HepG2 (cell line): ENCODE data around the gene LUC7L. TPM values are rescaled to one million over a fixed set of nuclear protein-coding genes. Genes with fewer than 3 reads are reported as not detected.

ENCODE experiments used
- DR1 ChIP-seq: sonication (generic); formaldehyde crosslinking; IDR thresholded peaks from 2 replicates; pipeline ENCODE4 v1.8.0; 2021; ENCODE audit warnings: mild to moderate bottlenecking, missing genetic modification reagents, inconsistent platforms
- EZH2 ChIP-seq: conservative IDR thresholded peaks from 2 replicates; pipeline ENCODE4 v1.6.1; 2012; ENCODE audit warnings: mild to moderate bottlenecking, low read depth, low read length, moderate library complexity
- KDM6A ChIP-seq: IDR thresholded peaks from 2 replicates; pipeline ENCODE4 v1.6.1; 2016; ENCODE audit warnings: low read depth
- LCORL ChIP-seq, 2 experiments: fragments of 450-650 bp in 1 of 2; sonication (generic) in 1 of 2; formaldehyde crosslinking in 1 of 2; IDR thresholded peaks; 2 replicates each; pipeline versions ENCODE4 v1.5.0 to v1.6.1; 2017 to 2020; ENCODE audit warnings: antibody characterized with exemption in 1 of 2, missing genetic modification reagents in 1 of 2
- NFKBIZ ChIP-seq: IDR thresholded peaks from 2 replicates; pipeline ENCODE4 v1.6.1; 2018; ENCODE audit warnings: missing genetic modification reagents, missing compliant biosample characterization
- SMAD9 ChIP-seq: sonication (generic); formaldehyde crosslinking; IDR thresholded peaks from 2 replicates; pipeline ENCODE4 v1.5.1; 2020; ENCODE audit warnings: mild to moderate bottlenecking, missing genetic modification reagents
- TCF7 ChIP-seq: sonication (generic); IDR thresholded peaks from 2 replicates; pipeline ENCODE4 v1.6.1; 2016; ENCODE audit warnings: antibody characterized with exemption, low read depth
- ZBED4 ChIP-seq: sonication (generic); formaldehyde crosslinking; IDR thresholded peaks from 2 replicates; pipeline ENCODE4 v1.4.0; 2020; ENCODE audit warnings: missing genetic modification reagents, borderline replicate concordance
- ZBTB4 ChIP-seq: sonication (generic); formaldehyde crosslinking; IDR thresholded peaks from 2 replicates; pipeline ENCODE4 v1.4.0; 2020; ENCODE audit warnings: missing genetic modification reagents, mild to moderate bottlenecking, borderline replicate concordance
- ZNF549 ChIP-seq: sonication (generic); formaldehyde crosslinking; IDR thresholded peaks from 2 replicates; pipeline ENCODE4 v1.5.0; 2020; ENCODE audit warnings: missing genetic modification reagents
- ZNF788 ChIP-seq: sonication (generic); formaldehyde crosslinking; IDR thresholded peaks from 2 replicates; pipeline ENCODE4 v1.5.0; 2020; ENCODE audit warnings: mild to moderate bottlenecking, missing genetic modification reagents, borderline replicate concordance
- ZNF83 ChIP-seq: sonication (generic); formaldehyde crosslinking; IDR thresholded peaks from 2 replicates; pipeline ENCODE4 v1.4.0; 2020; ENCODE audit warnings: missing genetic modification reagents, mild to moderate bottlenecking, borderline replicate concordance
- ZSCAN12 ChIP-seq: sonication (generic); formaldehyde crosslinking; IDR thresholded peaks from 2 replicates; pipeline ENCODE4 v1.9.0; 2021; ENCODE audit warnings: mild to moderate bottlenecking, missing genetic modification reagents
- polyA plus RNA-seq, 8 experiments: library from polyadenylated mRNA; depleted of rRNA in 3 of 8; stranded (reverse) in 7 of 8; unstranded in 1 of 8; fragments of >200 nt; fragmentation: Illumina TruSeq in 4 of 8; extraction: Trizol in 4 of 8; gene quantifications; 2 replicates each; pipeline versions ENCODE4 v1.2.1 to v1.2.3, GENCODE V29; 2011 to 2016; ENCODE audit warnings: low read depth in 4 of 8, missing spikeins in 1 of 8, mixed read lengths in 1 of 8; ENCODE audit not compliant: insufficient read depth in 1 of 8
- total RNA-seq, 5 experiments: library from RNA; depleted of rRNA; stranded (reverse); fragments of >200 nt; fragmentation: Illumina TruSeq; extraction: Trizol; gene quantifications; 2 replicates each; pipeline ENCODE4 v1.2.3, GENCODE V29; 2016; ENCODE audit warnings: low read depth in 1 of 5
- TF ChIP-seq, protein P1 (sequence below): fragments of 450-650 bp; IDR thresholded peaks from 2 replicates; pipeline ENCODE4 v1.6.1; 2017; ENCODE audit warnings: mild to moderate bottlenecking
- TF ChIP-seq, protein P2 (sequence below): sonication (generic); formaldehyde crosslinking; conservative IDR thresholded peaks from 2 replicates; pipeline ENCODE4 v1.8.0; 2022; ENCODE audit warnings: missing genetic modification reagents
- TF ChIP-seq, protein P3 (sequence below): sonication (generic); formaldehyde crosslinking; IDR thresholded peaks from 2 replicates; pipeline ENCODE4 v1.8.1; 2023; ENCODE audit warnings: mild to moderate bottlenecking, missing genetic modification reagents, borderline replicate concordance

LUC7L gene
- total and polyA plus RNA-seq, 2 of the 13 experiments (the other 11 are each of a cell fraction or from before 2014, with no cell fraction given) = 48.7 to 56.9 TPM

DNA sequence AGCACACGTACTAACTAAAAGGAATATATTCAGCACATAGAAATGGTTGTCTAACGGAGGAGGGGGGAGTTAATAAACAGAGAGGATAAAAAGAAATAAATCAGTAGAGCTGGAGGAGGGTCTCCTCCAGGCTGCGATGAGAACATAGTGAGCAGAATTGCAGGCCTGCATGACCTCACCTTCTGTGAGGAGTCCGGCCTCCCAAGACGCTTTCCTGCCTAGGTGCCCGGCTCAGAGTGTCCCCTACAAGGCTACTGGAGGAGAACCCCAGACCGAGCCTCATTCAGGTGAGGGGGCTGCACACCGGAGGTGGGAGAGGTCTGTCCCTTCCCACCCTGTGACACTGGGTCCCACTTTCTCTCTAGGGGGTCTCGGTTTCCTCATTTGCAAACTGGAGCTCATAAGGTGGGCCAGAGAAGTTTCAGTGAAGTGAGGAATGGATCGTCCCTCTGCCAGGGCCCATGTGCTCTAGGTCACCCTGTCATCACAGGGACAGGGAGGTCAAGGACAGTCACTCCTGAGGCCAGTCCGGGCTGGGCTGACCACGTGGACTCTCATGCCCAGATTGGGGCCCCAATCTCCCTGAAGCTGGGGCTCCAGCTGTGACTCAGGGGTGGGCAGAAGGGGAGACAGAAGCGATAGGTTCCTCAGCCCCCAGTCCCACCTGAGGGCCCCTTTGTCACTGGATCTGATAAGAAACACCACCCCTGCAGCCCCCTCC lies 66.8 kb downstream of the LUC7L start (continued):
- TF ChIP-seq ZBTB4 = no peak
- no peak for TF ChIP-seq LCORL (IDR thresholded peaks at IDR 0.05)
- peak; percentile 62; the same call in 1 of the 2 replicates for TF ChIP-seq LCORL (CRISPR knock-in tag; IDR thresholded peaks at IDR 0.05)
- TF ChIP-seq EZH2 = 0 out of 2 replicates have a peak, but pooled peaks have one; percentile 48
- TF ChIP-seq, protein P1, sequence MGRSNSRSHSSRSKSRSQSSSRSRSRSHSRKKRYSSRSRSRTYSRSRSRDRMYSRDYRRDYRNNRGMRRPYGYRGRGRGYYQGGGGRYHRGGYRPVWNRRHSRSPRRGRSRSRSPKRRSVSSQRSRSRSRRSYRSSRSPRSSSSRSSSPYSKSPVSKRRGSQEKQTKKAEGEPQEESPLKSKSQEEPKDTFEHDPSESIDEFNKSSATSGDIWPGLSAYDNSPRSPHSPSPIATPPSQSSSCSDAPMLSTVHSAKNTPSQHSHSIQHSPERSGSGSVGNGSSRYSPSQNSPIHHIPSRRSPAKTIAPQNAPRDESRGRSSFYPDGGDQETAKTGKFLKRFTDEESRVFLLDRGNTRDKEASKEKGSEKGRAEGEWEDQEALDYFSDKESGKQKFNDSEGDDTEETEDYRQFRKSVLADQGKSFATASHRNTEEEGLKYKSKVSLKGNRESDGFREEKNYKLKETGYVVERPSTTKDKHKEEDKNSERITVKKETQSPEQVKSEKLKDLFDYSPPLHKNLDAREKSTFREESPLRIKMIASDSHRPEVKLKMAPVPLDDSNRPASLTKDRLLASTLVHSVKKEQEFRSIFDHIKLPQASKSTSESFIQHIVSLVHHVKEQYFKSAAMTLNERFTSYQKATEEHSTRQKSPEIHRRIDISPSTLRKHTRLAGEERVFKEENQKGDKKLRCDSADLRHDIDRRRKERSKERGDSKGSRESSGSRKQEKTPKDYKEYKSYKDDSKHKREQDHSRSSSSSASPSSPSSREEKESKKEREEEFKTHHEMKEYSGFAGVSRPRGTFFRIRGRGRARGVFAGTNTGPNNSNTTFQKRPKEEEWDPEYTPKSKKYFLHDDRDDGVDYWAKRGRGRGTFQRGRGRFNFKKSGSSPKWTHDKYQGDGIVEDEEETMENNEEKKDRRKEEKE = no peak
- peak; percentile 45; the same call in 1 of the 2 replicates for TF ChIP-seq ZNF788 (CRISPR knock-in tag)
- TF ChIP-seq ZSCAN12 (CRISPR knock-in tag) = no peak
- TF ChIP-seq TCF7 = no peak
- TF ChIP-seq, protein P2, sequence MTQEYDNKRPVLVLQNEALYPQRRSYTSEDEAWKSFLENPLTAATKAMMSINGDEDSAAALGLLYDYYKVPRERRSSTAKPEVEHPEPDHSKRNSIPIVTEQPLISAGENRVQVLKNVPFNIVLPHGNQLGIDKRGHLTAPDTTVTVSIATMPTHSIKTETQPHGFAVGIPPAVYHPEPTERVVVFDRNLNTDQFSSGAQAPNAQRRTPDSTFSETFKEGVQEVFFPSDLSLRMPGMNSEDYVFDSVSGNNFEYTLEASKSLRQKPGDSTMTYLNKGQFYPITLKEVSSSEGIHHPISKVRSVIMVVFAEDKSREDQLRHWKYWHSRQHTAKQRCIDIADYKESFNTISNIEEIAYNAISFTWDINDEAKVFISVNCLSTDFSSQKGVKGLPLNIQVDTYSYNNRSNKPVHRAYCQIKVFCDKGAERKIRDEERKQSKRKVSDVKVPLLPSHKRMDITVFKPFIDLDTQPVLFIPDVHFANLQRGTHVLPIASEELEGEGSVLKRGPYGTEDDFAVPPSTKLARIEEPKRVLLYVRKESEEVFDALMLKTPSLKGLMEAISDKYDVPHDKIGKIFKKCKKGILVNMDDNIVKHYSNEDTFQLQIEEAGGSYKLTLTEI = no peak
- TF ChIP-seq SMAD9 (CRISPR knock-in tag) = no peak
- TF ChIP-seq DR1 (CRISPR knock-in tag) = no peak
- no peak for TF ChIP-seq KDM6A (CRISPR knock-in tag)
- no peak for TF ChIP-seq ZNF83
- TF ChIP-seq, protein P3, sequence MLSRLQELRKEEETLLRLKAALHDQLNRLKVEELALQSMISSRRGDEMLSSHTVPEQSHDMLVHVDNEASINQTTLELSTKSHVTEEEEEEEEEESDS = no peak
- TF ChIP-seq NFKBIZ = no peak
- TF ChIP-seq ZNF549 (CRISPR knock-in tag) = no peak
- 0 out of 2 replicates have a peak, but pooled peaks have one; percentile 23 for TF ChIP-seq ZBED4 (CRISPR knock-in tag)
